Middle frontal gyrus (tissue), 1 donor: ENCODE measurements around the gene FBXW10.
A peak's percentile ranks its signal among the peaks of the same experiment; 100 is the strongest.
"Not testable (repeated sequence)": the region's sequence is repeated elsewhere in the genome, so short reads cannot be mapped to it uniquely, and the experiment has no call there.

ENCODE experiments used
- DNase-seq: peaks from one replicate; pipeline ENCODE4 v3.0.0-alpha.2; 2015; ENCODE audit warnings: low spot score; ENCODE audit errors: extremely low spot score

Gene FBXW10

GRCh38 chr17:18747501-18747900 is 3.6 kb downstream of the FBXW10 start:
- DNase-seq, result not testable (repeated sequence)

- not testable (repeated sequence) for DNase-seq
Observed at GRCh38 chr17:18750242-18750641, 6.4 kb downstream of the FBXW10 start.

- not testable (repeated sequence) for DNase-seq
Observed at GRCh38 chr17:18753829-18754409, 10.1 kb downstream of the FBXW10 start.

GRCh38 chr17:18755969-18756368 is 12.1 kb downstream of the FBXW10 start:
- DNase-seq, result not testable (repeated sequence)

GRCh38 chr17:18757368-18758044 is 13.7 kb downstream of the FBXW10 start:
- DNase-seq, result not testable (repeated sequence)

- DNase-seq, result not testable (repeated sequence)
Observed at GRCh38 chr17:18758344-18758743, 14.5 kb downstream of the FBXW10 start.

GRCh38 chr17:18760221-18760620 is 16.4 kb downstream of the FBXW10 start:
- not testable (repeated sequence) for DNase-seq

GRCh38 chr17:18770572-18770971 is 26.7 kb downstream of the FBXW10 start:
- not testable (repeated sequence) for DNase-seq

- DNase-seq, result not testable (repeated sequence)
Observed at GRCh38 chr17:18771066-18771465, 27.2 kb downstream of the FBXW10 start.

- no peak for DNase-seq
Observed at GRCh38 chr17:18772471-18772870, 28.6 kb downstream of the FBXW10 start.

- peak; percentile 89 for DNase-seq
Observed at GRCh38 chr17:18780991-18781718, 37.3 kb downstream of the FBXW10 start, which contains the start of gene TVP23B. TSS of gene TVP23B (plus strand) at chr17:18781183. CDS start at chr17:18781294, 111 bp downstream.

- not testable (repeated sequence) for DNase-seq
Observed at GRCh38 chr17:18781805-18782204, 38.0 kb downstream of the FBXW10 start.

GRCh38 chr17:18785933-18786332 is 42.1 kb downstream of the FBXW10 start:
- not testable (repeated sequence) for DNase-seq

- not testable (repeated sequence) for DNase-seq
Observed at GRCh38 chr17:18786890-18787289, 43.0 kb downstream of the FBXW10 start.

- not testable (repeated sequence) for DNase-seq
Observed at GRCh38 chr17:18791402-18791801, 47.5 kb downstream of the FBXW10 start.

GRCh38 chr17:18794841-18795240 is 51.0 kb downstream of the FBXW10 start:
- not testable (repeated sequence) for DNase-seq

- not testable (repeated sequence) for DNase-seq
Observed at GRCh38 chr17:18796887-18797286, 53.0 kb downstream of the FBXW10 start.

- DNase-seq, result not testable (repeated sequence)
Observed at GRCh38 chr17:18803458-18804245, 59.8 kb downstream of the FBXW10 start.

- DNase-seq, result not testable (repeated sequence)
Observed at GRCh38 chr17:18815924-18816323, 72.1 kb downstream of the FBXW10 start.

GRCh38 chr17:18816489-18817371 is 72.9 kb downstream of the FBXW10 start:
- peak; percentile 75 for DNase-seq
